Stimulated activated CD8-positive, alpha-beta memory T cell treated with anti-CD3 and anti-CD28 coated beads, Interleukin-4, amount 100 ng/mL, for 24 hours (primary cell): ENCODE results near the gene CEP162.
"Not testable (repeated sequence)": the region's sequence is repeated elsewhere in the genome, so short reads cannot be mapped to it uniquely, and the experiment has no call there.

Experiments used
- DNase-seq: peaks from one replicate; pipeline ENCODE4 v3.0.0-alpha.2; 2020; ENCODE audit warnings: low read depth

Gene CEP162

GRCh38 chr6:84227434-84228197 lies at the start of gene CEP162:
CEP162 (minus strand) TSS chr6:84227643; CDS start chr6:84226393, 1,250 bp downstream.
- peak; percentile 87 for DNase-seq

- no peak for DNase-seq
Observed at GRCh38 chr6:84274856-84275255, 47.4 kb upstream of the CEP162 start.

GRCh38 chr6:84273048-84273809 lies 45.8 kb upstream of the CEP162 start:
- no peak for DNase-seq

- no peak for DNase-seq
Observed at GRCh38 chr6:84272298-84272697, 44.9 kb upstream of the CEP162 start.

GRCh38 chr6:84271061-84271716 lies 43.7 kb upstream of the CEP162 start:
- DNase-seq = no peak

GRCh38 chr6:84269947-84270733 lies 42.7 kb upstream of the CEP162 start:
- DNase-seq = no peak

GRCh38 chr6:84268781-84269180 lies 41.3 kb upstream of the CEP162 start:
- no peak for DNase-seq

GRCh38 chr6:84263557-84263956 lies 36.1 kb upstream of the CEP162 start:
- DNase-seq = no peak

GRCh38 chr6:84260926-84261325 lies 33.5 kb upstream of the CEP162 start:
- DNase-seq = no peak

- DNase-seq = no peak
Observed at GRCh38 chr6:84260196-84260595, 32.8 kb upstream of the CEP162 start.

- no peak for DNase-seq
Observed at GRCh38 chr6:84258866-84259265, 31.4 kb upstream of the CEP162 start.

- no peak for DNase-seq
Observed at GRCh38 chr6:84258268-84258667, 30.8 kb upstream of the CEP162 start.

GRCh38 chr6:84255641-84256040 lies 28.2 kb upstream of the CEP162 start:
- DNase-seq = no peak

GRCh38 chr6:84253380-84253779 lies 25.9 kb upstream of the CEP162 start:
- DNase-seq = no peak

- no peak for DNase-seq
Observed at GRCh38 chr6:84251891-84252539, 24.6 kb upstream of the CEP162 start.

- DNase-seq = no peak
Observed at GRCh38 chr6:84249724-84250123, 22.3 kb upstream of the CEP162 start.

GRCh38 chr6:84244416-84245081 lies 17.1 kb upstream of the CEP162 start:
- not testable (repeated sequence) for DNase-seq

GRCh38 chr6:84243240-84243639 lies 15.8 kb upstream of the CEP162 start:
- no peak for DNase-seq

- DNase-seq = no peak
Observed at GRCh38 chr6:84242265-84242664, 14.8 kb upstream of the CEP162 start.

- no peak for DNase-seq
Observed at GRCh38 chr6:84228198-84228543, 728 bp upstream of the CEP162 start.

GRCh38 chr6:84227044-84227433 lies 404 bp downstream of the CEP162 start:
- DNase-seq = no peak
